HFF-Myc (cell line): ENCODE measurements around the gene TRAPPC3.

Experiments
- DNase-seq: peaks from one replicate; pipeline ENCODE4 v3.0.0-alpha.2; 2011; ENCODE audit warnings: low read depth; ENCODE audit errors: extremely low read depth
- H3K4me3 ChIP-seq: replicated peaks from 2 replicates; pipeline ENCODE4 v1.5.1; 2011; ENCODE audit warnings: low read depth, mild to moderate bottlenecking, control low read depth, low read length
- TF ChIP-seq, protein P1 (sequence below): IDR thresholded peaks from 2 replicates; pipeline ENCODE4 v1.5.1; 2012; ENCODE audit warnings: mild to moderate bottlenecking, low read depth, low read length, control low read depth; ENCODE audit errors: missing control alignments

TRAPPC3 gene

GRCh38 chr1:36134031-36134430 is 15.3 kb downstream of the TRAPPC3 start:
- TF ChIP-seq, protein P1, sequence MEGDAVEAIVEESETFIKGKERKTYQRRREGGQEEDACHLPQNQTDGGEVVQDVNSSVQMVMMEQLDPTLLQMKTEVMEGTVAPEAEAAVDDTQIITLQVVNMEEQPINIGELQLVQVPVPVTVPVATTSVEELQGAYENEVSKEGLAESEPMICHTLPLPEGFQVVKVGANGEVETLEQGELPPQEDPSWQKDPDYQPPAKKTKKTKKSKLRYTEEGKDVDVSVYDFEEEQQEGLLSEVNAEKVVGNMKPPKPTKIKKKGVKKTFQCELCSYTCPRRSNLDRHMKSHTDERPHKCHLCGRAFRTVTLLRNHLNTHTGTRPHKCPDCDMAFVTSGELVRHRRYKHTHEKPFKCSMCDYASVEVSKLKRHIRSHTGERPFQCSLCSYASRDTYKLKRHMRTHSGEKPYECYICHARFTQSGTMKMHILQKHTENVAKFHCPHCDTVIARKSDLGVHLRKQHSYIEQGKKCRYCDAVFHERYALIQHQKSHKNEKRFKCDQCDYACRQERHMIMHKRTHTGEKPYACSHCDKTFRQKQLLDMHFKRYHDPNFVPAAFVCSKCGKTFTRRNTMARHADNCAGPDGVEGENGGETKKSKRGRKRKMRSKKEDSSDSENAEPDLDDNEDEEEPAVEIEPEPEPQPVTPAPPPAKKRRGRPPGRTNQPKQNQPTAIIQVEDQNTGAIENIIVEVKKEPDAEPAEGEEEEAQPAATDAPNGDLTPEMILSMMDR, result no peak
- H3K4me3 ChIP-seq, result no peak overlapping the region
- no peak for DNase-seq

DNA sequence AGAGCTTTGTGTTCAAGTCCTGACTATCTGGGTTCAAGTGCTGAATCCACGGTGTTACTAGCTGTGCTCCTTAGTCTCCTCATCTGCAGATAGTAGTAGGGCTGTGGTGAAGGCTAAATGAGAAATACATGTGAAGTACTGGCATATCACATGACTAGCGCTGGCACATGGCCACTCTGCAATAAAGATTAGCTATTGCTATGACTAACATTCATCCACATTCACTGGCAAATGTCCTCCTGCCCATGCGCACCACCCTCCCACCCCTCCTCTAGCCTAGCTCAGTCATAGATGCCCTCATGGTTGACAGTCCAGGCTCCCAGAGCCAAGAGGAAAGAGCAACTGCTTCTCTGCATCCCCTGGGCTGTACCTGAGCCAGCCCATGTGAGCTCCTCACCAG is 15.8 kb downstream of the TRAPPC3 start:
- TF ChIP-seq, protein P1, result no peak
- DNase-seq, result peak; percentile 95
- no peak overlapping the region for H3K4me3 ChIP-seq

DNA sequence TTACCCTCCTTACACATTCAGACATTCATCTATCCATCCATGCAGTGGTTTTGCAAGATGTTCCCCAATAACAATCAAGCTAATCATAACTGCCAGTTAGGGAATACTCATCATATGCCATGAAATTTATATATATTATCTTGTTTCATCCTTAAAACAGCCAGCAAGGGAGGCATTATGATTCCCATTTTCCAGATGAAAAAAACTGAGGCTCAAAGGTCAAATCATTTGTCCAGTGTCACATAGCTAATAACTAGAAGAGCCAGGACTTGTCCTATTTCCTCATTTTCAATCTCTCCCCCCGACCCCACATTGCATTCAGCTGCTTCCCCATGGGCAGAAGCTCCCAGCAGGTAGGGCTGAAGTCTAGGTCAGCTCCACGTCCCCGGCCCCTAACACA is 17.3 kb downstream of the TRAPPC3 start:
- no peak for DNase-seq
- TF ChIP-seq, protein P1, result no peak
- no peak overlapping the region for H3K4me3 ChIP-seq

DNA sequence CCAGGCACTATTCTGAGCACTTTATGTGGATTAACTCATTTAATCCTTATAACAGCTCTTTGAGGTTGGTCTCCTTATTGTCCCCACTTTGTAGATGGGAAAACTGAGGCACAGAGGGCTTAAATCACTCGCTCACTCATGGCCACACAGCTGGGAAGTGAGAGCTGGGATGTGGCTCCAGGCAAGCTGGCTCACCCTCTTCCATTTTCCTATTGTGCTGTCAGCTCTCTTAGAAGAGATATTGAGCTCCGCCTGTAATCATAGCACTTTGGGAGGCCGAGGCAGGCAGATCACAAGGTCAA is 20.4 kb downstream of the TRAPPC3 start:
- H3K4me3 ChIP-seq, result no peak overlapping the region
- TF ChIP-seq, protein P1, result no peak
- DNase-seq, result no peak

DNA sequence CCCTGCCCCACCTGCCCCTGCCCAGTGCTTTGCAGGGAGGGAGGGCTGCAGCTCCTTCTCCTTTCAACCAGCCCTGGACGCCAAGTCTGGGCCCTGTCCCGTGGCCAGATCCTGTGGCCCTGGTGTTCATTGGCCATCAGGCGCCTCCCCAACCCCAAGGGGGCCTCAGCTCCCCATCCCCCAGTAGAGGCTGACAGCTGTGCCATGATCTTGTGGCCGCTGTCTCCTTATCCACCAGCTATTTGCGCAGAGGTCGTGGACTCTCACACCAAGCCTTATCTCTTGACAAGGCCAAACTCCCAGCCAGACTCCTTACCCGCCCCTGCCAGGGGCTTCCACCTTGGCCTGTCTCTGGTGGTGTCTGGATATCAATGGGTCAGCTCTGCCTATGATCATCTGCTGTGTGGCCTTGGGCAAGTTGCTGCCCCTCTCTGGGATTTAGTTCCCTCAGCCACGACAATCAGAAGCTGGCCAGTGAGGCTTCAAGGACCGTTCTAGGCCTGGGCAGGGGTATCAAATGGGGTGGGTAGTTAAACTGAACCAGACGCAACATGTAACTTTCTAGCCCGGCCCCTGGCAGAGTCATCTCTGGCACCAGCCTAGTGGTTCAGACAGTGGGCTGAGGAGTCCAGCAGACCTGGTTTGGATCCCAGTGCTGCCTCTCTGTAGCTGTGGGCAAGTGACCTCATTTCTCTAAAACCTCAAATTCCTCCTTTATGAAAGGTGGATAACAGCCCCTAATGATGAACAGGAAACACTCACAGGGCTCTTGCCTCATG is 21.0 kb downstream of the TRAPPC3 start:
- no peak for DNase-seq
- H3K4me3 ChIP-seq, result no peak overlapping the region
- TF ChIP-seq, protein P1, result no peak

- TF ChIP-seq, protein P1, result no peak
- DNase-seq, result no peak
- no peak overlapping the region for H3K4me3 ChIP-seq
Observed at GRCh38 chr1:36126797-36127500, 22.3 kb downstream of the TRAPPC3 start.
